Central memory CD8-positive, alpha-beta T cell (primary cell): Measurements from ENCODE around the gene FBXL17.

ENCODE experiments used
- ATAC-seq: fragments of 150-1000 bp; cut with Tn5 transposase; replicated peaks from 2 replicates; pipeline ENCODE4 v1.10.0; 2022; ENCODE audit warnings: mild to moderate bottlenecking, moderate FRiP score, moderate number of reproducible peaks; ENCODE audit not compliant: poor library complexity, severe bottlenecking; ENCODE audit errors: extremely low read depth
- DNase-seq, 2 donors: peaks; one replicate each; pipeline ENCODE4 v3.0.0; 2021; ENCODE audit warnings: low spot score in 2 of 2
- H3K27ac Mint-ChIP-seq: one replicate; pipeline ENCODE4 v1.8.0; 2022; ENCODE audit warnings: low read depth, mild to moderate bottlenecking, moderate library complexity, mixed read lengths
- H3K27me3 Mint-ChIP-seq: one replicate; pipeline ENCODE4 v1.8.0; 2022; ENCODE audit warnings: mixed read lengths
- H3K36me3 Mint-ChIP-seq: one replicate; pipeline ENCODE4 v1.8.0; 2022; ENCODE audit warnings: mild to moderate bottlenecking, moderate library complexity, mixed read lengths; ENCODE audit not compliant: insufficient read depth
- H3K4me1 Mint-ChIP-seq: one replicate; pipeline ENCODE4 v1.8.0; 2022; ENCODE audit warnings: mixed read lengths
- H3K4me3 Mint-ChIP-seq: one replicate; pipeline ENCODE4 v1.8.0; 2022; ENCODE audit warnings: mild to moderate bottlenecking, moderate library complexity, mixed read lengths
- H3K9me3 Mint-ChIP-seq: one replicate; pipeline ENCODE4 v1.8.0; 2022; ENCODE audit warnings: mixed read lengths

The FBXL17 gene

GRCh38 chr5:108251350-108251749 is 130.5 kb downstream of the FBXL17 start:
- Mint-ChIP-seq H3K36me3 (no peaks in the 10 kb centered on the region), H3K27me3 (no peaks in the 10 kb centered on the region), H3K27ac (no peak overlapping the region), H3K4me3 (no peak overlapping the region), H3K9me3 (no peaks in the 10 kb centered on the region), H3K4me1 (peaks cover 16% of the 10 kb centered on the region)
- ATAC-seq (no peak), DNase-seq (no peak)

- no peak overlapping the region for H3K4me3 Mint-ChIP-seq
- no peak overlapping the region for H3K27ac Mint-ChIP-seq
- H3K27me3 Mint-ChIP-seq: no peaks in the 10 kb centered on the region
- no peaks in the 10 kb centered on the region for H3K9me3 Mint-ChIP-seq
- DNase-seq (no peak), ATAC-seq (no peak)
- no peaks in the 10 kb centered on the region for H3K36me3 Mint-ChIP-seq
- H3K4me1 Mint-ChIP-seq: peaks cover 16% of the 10 kb centered on the region
These were observed 132.0 kb downstream of the FBXL17 start for GRCh38 chr5:108249785-108250426.

GRCh38 chr5:108249095-108249784 is 132.7 kb downstream of the FBXL17 start:
- Mint-ChIP-seq H3K4me3 (no peak overlapping the region), H3K9me3 (no peaks in the 10 kb centered on the region), H3K27me3 (no peaks in the 10 kb centered on the region), H3K36me3 (no peaks in the 10 kb centered on the region), H3K4me1 (peaks cover 16% of the 10 kb centered on the region), H3K27ac (no peak overlapping the region)
- DNase-seq (no peak), ATAC-seq (no peak)

- DNase-seq (no peak), ATAC-seq (no peak)
- Mint-ChIP-seq H3K4me3 (no peak overlapping the region), H3K27me3 (no peaks in the 10 kb centered on the region), H3K9me3 (no peaks in the 10 kb centered on the region), H3K4me1 (peaks cover 11% of the 10 kb centered on the region), H3K36me3 (peaks cover 3% of the 10 kb centered on the region), H3K27ac (no peak overlapping the region)
These were observed 142.7 kb downstream of the FBXL17 start for GRCh38 chr5:108238936-108239887.

- Mint-ChIP-seq H3K27ac (no peak overlapping the region), H3K36me3 (peaks cover 3% of the 10 kb centered on the region), H3K4me3 (no peak overlapping the region), H3K27me3 (no peaks in the 10 kb centered on the region), H3K4me1 (peaks cover 11% of the 10 kb centered on the region), H3K9me3 (no peaks in the 10 kb centered on the region)
- DNase-seq (no peak), ATAC-seq (no peak)
These were observed 143.4 kb downstream of the FBXL17 start for GRCh38 chr5:108238461-108238860.

GRCh38 chr5:108233617-108234155 is 148.2 kb downstream of the FBXL17 start:
- H3K27me3 Mint-ChIP-seq: no peaks in the 10 kb centered on the region
- no peak for ATAC-seq
- no peak overlapping the region for H3K4me3 Mint-ChIP-seq
- no peak overlapping the region for H3K27ac Mint-ChIP-seq
- no peak for DNase-seq
- peaks cover 7% of the 10 kb centered on the region for H3K4me1 Mint-ChIP-seq
- H3K36me3 Mint-ChIP-seq: peaks cover 2% of the 10 kb centered on the region
- H3K9me3 Mint-ChIP-seq: no peaks in the 10 kb centered on the region

- Mint-ChIP-seq H3K9me3 (no peaks in the 10 kb centered on the region), H3K27ac (no peak overlapping the region), H3K4me3 (no peak overlapping the region), H3K36me3 (peaks cover 2% of the 10 kb centered on the region), H3K27me3 (no peaks in the 10 kb centered on the region), H3K4me1 (peaks cover 7% of the 10 kb centered on the region)
- DNase-seq: no peak
- ATAC-seq: no peak
These were observed 149.1 kb downstream of the FBXL17 start for GRCh38 chr5:108232805-108233204.

- no peak for ATAC-seq
- Mint-ChIP-seq H3K36me3 (peaks cover 6% of the 10 kb centered on the region), H3K27me3 (no peaks in the 10 kb centered on the region), H3K4me3 (no peak overlapping the region), H3K4me1 (peaks cover 7% of the 10 kb centered on the region), H3K27ac (no peak overlapping the region), H3K9me3 (no peaks in the 10 kb centered on the region)
- DNase-seq: no peak
These were observed 159.9 kb downstream of the FBXL17 start for GRCh38 chr5:108222011-108222410.

- DNase-seq (no peak), ATAC-seq (no peak)
- Mint-ChIP-seq H3K4me1 (peaks cover 7% of the 10 kb centered on the region), H3K27me3 (no peaks in the 10 kb centered on the region), H3K4me3 (no peak overlapping the region), H3K9me3 (peaks cover 3% of the 10 kb centered on the region), H3K36me3 (peaks cover 6% of the 10 kb centered on the region), H3K27ac (no peak overlapping the region)
These were observed 161.1 kb downstream of the FBXL17 start for GRCh38 chr5:108220834-108221233.

GRCh38 chr5:108216890-108217289 is 165.0 kb downstream of the FBXL17 start:
- ATAC-seq: no peak
- H3K27me3 Mint-ChIP-seq: no peaks in the 10 kb centered on the region
- peaks cover 7% of the 10 kb centered on the region for H3K4me1 Mint-ChIP-seq
- H3K4me3 Mint-ChIP-seq: no peak overlapping the region
- peaks cover 3% of the 10 kb centered on the region for H3K36me3 Mint-ChIP-seq
- no peak overlapping the region for H3K27ac Mint-ChIP-seq
- no peak for DNase-seq
- peaks cover 6% of the 10 kb centered on the region for H3K9me3 Mint-ChIP-seq

- H3K27me3 Mint-ChIP-seq: no peaks in the 10 kb centered on the region
- peaks cover 2% of the 10 kb centered on the region for H3K36me3 Mint-ChIP-seq
- H3K4me3 Mint-ChIP-seq: no peak overlapping the region
- no peak overlapping the region for H3K27ac Mint-ChIP-seq
- no peak for DNase-seq
- H3K9me3 Mint-ChIP-seq: peaks cover 6% of the 10 kb centered on the region
- H3K4me1 Mint-ChIP-seq: peaks cover under 1% of the 10 kb centered on the region
- no peak for ATAC-seq
These were observed 167.0 kb downstream of the FBXL17 start for GRCh38 chr5:108214857-108215256.

- H3K9me3 Mint-ChIP-seq: peaks cover 6% of the 10 kb centered on the region
- DNase-seq (no peak), ATAC-seq (no peak)
- H3K4me3 Mint-ChIP-seq: no peak overlapping the region
- no peaks in the 10 kb centered on the region for H3K36me3 Mint-ChIP-seq
- no peaks in the 10 kb centered on the region for H3K4me1 Mint-ChIP-seq
- no peak overlapping the region for H3K27ac Mint-ChIP-seq
- no peaks in the 10 kb centered on the region for H3K27me3 Mint-ChIP-seq
These were observed 169.0 kb downstream of the FBXL17 start for GRCh38 chr5:108212775-108213346.
